Fibroblast of pulmonary artery (primary cell): ENCODE data around the gene DDX39A.
A peak's percentile ranks its signal among the peaks of the same experiment; 100 is the strongest.

Experiments used
- DNase-seq: peaks from one replicate; pipeline ENCODE4 v3.0.0-alpha.2; 2010; ENCODE audit warnings: low read depth
- H3K4me3 ChIP-seq: replicated peaks from 2 replicates; pipeline ENCODE4 v1.5.1; 2011; ENCODE audit warnings: low read depth, mild to moderate bottlenecking, control low read depth, low read length, moderate library complexity
- TF ChIP-seq, protein P1 (sequence below): IDR thresholded peaks from 2 replicates; pipeline ENCODE4 v1.5.1; 2011; ENCODE audit warnings: mild to moderate bottlenecking, control low read depth, low read length, inconsistent platforms; ENCODE audit errors: missing control alignments

Gene DDX39A

DNA sequence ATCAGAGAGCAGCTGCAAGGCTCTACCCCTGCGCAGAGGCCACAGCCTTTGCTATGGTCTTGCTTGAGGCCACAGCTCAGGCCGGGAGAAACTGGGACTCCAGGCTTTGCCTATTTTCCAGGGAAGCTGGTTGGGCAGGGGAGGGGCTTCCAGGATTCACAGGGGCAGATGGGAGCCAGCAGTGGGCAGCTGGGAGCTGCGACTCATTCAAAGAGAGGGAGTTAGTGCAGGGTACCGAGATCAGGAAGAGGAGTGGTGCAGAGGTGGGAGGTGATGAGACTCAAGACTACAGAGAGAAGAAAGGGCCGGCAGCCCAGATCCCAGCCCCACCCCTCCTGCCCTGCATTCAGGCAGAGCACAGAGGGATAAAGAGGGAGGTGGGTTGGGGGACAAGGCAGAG, 25.8 kb downstream of the DDX39A start:
- TF ChIP-seq, protein P1, sequence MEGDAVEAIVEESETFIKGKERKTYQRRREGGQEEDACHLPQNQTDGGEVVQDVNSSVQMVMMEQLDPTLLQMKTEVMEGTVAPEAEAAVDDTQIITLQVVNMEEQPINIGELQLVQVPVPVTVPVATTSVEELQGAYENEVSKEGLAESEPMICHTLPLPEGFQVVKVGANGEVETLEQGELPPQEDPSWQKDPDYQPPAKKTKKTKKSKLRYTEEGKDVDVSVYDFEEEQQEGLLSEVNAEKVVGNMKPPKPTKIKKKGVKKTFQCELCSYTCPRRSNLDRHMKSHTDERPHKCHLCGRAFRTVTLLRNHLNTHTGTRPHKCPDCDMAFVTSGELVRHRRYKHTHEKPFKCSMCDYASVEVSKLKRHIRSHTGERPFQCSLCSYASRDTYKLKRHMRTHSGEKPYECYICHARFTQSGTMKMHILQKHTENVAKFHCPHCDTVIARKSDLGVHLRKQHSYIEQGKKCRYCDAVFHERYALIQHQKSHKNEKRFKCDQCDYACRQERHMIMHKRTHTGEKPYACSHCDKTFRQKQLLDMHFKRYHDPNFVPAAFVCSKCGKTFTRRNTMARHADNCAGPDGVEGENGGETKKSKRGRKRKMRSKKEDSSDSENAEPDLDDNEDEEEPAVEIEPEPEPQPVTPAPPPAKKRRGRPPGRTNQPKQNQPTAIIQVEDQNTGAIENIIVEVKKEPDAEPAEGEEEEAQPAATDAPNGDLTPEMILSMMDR: no peak
- no peak overlapping the region for H3K4me3 ChIP-seq
- no peak for DNase-seq

DNA sequence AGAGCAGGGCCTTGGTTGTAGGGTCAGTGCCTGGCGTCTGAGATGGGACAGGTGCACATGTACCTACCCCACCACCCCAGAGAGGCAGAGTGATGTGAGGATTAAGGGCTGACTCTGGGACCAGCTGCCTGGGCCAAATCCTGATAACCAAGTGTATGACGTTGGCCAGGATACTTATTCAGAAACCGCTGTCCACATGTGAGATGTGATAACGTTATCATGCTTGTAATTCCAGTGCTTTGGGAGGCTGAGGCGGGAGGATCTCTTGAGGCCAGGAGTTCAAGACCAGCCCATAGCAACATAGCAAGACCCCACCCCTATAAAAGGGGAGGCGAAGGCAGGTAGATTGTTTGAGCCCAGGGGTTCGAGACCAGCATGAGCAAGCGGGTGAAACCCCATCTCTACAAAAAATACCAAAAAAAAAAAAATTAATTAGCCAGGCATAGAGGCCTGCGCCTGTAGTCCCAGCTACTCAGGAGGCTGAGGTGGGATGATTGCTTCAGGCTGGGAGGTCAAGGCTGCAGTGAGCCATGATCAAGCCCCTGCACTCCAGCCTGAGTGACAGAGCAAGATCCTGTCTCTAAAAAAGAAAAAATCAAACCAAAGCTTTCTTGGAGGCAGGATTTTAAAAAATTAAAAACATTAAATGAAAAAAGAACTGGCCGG, 27.9 kb downstream of the DDX39A start:
- TF ChIP-seq, protein P1: no peak
- H3K4me3 ChIP-seq: no peak overlapping the region
- no peak for DNase-seq

DNA sequence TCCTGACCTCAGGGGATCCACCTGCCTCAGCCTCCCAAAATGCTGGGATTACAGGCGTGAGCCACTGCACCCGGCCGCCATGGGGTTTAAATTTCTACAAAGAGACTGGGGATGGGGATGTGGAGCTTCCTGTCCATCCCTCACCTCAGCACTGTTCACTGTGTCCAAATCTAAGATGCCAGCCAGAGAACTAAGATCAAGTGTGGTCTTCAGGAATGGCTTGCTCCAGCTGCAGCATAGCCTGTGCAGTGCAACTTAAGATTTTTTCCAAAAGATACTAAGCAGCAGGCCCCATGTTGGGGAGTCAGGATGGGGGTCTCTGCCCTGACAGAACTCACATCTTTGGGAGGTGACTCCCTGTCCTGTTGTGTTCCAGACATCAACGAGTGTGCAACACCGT, 28.6 kb downstream of the DDX39A start:
- H3K4me3 ChIP-seq: no peak overlapping the region
- no peak for DNase-seq
- TF ChIP-seq, protein P1: no peak

DNA sequence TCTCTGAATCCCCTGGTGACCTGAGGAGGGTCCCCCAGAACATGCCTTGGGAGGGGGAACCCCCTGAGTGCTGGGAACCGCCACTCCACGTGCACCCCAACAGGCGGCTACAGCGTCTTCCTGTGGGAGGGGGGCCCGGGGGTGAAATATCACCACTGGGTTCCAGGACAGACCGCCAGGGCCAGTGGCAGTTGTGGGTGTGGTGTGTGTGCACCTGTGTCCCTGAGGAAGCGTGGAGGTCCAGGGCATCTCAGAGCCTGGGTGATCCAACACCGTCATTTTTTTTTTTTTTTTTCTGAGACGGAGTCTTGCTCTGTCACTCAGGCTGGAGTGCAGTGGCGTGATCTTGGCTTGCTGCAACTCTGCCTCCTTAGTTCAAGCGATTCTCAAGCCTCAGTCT, 33.6 kb downstream of the DDX39A start:
- H3K4me3 ChIP-seq: no peak overlapping the region
- no peak for DNase-seq
- TF ChIP-seq, protein P1: no peak

DNA sequence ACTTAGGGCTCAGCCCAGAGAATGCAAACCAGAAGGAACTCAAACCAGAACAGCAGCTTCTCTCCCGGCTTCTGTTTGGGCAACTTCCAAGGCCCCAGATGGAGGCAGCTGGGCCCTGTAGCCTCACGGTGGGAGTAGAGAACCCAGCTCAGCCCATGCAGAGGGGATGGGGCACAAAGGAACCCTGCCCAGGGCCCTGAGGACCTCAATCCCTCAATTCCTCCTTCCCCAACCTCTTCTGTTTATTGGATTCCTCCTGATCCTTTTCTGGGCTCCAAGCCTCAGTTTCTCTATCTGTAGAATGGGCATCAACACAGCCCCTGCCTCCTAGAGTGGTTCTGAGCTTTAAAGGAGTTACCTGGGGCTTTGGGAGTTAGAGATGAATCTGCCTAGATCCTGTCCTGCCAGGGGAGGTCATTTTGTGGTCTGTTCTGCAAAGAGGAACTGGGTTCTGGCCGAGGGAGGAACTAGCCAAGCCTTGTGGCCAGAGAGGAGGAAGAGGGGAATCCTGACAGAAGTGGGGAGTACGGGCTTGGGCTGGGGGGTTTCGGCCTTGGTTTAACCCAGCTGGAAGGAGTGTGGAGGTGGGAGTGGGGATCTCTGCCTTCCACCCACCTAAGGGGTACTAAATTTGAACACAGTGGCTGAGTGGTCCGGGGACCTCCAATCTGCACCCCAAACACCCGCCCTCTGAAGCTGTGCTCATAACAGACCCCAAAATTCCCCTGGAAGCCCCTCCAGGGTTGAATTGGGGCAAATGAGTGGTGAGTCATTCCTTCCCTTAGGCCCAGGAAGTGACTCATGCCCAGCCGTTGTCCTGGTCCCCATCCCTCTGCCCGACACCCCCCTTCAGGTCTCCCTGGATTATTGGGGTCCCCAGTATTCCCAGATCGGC, 35.2 kb downstream of the DDX39A start:
- TF ChIP-seq, protein P1: no peak
- peak overlapping the region; percentile 44 for H3K4me3 ChIP-seq
- DNase-seq: peak; percentile 46

DNA sequence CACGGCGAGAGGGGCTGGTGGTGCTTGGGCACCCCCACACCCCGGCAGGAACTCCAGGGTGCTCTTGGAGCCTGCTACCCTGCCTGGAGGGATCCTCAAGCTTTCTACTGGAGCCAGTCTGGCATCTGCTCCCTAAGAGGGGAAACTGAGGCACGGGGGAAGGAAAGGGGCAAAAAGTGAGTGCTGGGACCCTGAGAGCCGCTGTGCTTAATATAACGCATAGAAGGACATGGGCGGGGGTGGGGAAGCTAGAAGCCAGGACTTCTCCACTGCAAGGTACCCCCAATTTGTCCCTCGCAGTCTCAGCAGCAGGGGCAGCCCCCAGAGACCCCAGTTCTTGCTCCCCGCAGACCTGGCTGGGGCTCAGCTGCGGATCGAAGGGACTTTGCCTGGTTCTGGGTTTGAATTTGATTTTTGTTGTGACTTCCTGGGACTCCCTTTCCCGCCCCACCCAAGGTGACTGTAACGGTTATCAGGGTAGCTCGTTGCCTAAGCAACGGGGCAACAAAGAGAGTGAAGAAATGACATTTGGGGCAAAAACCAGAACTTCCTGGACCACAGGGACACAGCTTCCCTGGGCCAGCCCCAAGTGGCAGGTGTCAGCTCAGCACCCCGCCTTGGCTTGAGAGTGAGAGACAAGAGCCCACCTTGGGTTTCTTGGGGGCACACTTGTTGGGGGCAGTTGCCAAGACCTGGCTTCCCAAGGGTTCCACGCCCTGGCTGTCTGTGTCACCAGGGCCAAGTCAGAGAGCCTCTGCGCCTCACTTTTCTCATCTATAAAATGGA, 37.3 kb downstream of the DDX39A start:
- peak overlapping the region; percentile 63 for H3K4me3 ChIP-seq
- TF ChIP-seq, protein P1: no peak
- DNase-seq: peak; percentile 61
